Measurements from ENCODE around the gene MXI1.
"Not testable (repeated sequence)": the region's sequence is repeated elsewhere in the genome, so short reads cannot be mapped to it uniquely, and the experiment has no call there.

The MXI1 gene

DNA sequence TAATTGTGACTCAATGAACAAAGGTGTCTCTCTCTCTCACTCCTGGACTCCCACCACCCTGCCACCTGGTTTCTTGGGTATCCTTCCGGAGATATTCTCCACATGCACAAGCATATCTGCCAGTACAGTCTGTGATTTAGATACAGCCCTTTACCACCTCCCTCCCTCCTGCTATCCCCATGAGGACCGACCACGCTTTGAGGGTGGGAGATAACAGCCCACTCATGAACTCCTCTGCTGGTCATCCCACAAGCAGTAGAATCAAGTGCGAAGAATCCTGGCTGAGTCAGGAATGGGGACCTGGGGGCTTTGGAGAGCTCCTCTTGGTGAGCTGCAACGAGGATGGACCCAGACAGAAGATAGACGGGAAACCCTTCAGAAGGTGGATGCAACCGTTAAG is 28.2 kb upstream of the MXI1 start:
- CTCF ChIA-PET: interaction anchor here (0.6 kb wide), 1 partner anchor 58 kb away, joined by 3 read pairs; no protein-coding TSS in a partner anchor
- POLR2A ChIA-PET (ENCODE audit: low non-redundant PET): no interaction called here
- no peak overlapping the region for H3K27ac ChIP-seq
- no peak for DNase-seq (ENCODE audit: low spot score)
- TF ChIP-seq, protein P1, sequence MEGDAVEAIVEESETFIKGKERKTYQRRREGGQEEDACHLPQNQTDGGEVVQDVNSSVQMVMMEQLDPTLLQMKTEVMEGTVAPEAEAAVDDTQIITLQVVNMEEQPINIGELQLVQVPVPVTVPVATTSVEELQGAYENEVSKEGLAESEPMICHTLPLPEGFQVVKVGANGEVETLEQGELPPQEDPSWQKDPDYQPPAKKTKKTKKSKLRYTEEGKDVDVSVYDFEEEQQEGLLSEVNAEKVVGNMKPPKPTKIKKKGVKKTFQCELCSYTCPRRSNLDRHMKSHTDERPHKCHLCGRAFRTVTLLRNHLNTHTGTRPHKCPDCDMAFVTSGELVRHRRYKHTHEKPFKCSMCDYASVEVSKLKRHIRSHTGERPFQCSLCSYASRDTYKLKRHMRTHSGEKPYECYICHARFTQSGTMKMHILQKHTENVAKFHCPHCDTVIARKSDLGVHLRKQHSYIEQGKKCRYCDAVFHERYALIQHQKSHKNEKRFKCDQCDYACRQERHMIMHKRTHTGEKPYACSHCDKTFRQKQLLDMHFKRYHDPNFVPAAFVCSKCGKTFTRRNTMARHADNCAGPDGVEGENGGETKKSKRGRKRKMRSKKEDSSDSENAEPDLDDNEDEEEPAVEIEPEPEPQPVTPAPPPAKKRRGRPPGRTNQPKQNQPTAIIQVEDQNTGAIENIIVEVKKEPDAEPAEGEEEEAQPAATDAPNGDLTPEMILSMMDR (conservative IDR thresholded peaks at IDR 0.05; ENCODE audit: low read depth): no peak

DNA sequence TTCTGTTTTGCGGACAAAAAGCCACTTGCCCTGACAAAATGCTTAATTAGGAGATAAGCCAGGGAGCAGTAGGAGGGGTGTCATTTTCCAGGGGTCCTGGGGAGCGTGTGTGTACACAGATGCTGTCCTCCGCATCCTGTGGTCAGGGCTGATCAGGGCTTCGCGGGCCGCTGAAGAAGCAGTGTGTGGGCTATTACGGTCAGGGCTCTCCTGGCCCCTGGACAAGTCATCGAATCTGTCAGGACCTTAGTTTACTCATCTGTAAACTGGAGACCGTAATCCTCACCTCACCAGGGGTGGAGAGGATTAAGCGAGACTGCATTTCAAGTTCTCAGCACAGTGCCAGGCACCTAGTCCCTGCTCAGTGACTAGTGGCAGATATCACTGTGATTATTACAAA is 26.0 kb upstream of the MXI1 start:
- no peak for DNase-seq (ENCODE audit: low spot score)
- ChIA-PET POLR2A (ENCODE audit: low non-redundant PET) (no interaction called here), CTCF (interaction anchor here (0.7 kb wide), 1 partner anchor 58 kb away, joined by 3 read pairs; no protein-coding TSS in a partner anchor)
- TF ChIP-seq, protein P1 (conservative IDR thresholded peaks at IDR 0.05; ENCODE audit: low read depth): no peak
- no peak overlapping the region for H3K27ac ChIP-seq

DNA sequence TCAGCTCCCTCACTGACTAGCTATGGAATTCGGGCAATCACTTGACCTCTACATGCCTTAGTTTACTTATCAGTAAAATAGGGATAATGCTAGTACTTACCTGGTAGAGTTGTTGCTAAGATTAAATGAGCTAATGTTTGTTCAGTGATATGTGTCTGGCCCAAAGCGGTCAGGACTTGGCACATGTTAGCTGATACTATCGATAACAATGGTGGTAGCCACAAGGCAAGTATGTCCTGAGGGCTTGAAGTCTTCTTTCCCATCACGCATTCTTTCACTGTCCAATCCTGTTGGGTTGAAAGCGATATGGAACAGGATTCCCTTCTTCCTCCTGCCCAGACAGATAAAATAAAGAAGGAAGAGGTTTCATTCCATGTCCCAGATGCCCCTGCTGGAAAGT is 25.5 kb upstream of the MXI1 start:
- ChIA-PET POLR2A (ENCODE audit: low non-redundant PET) (no interaction called here), CTCF (no interaction called here)
- DNase-seq (ENCODE audit: low spot score): no peak
- no peak overlapping the region for H3K27ac ChIP-seq
- TF ChIP-seq, protein P1 (conservative IDR thresholded peaks at IDR 0.05; ENCODE audit: low read depth): no peak

DNA sequence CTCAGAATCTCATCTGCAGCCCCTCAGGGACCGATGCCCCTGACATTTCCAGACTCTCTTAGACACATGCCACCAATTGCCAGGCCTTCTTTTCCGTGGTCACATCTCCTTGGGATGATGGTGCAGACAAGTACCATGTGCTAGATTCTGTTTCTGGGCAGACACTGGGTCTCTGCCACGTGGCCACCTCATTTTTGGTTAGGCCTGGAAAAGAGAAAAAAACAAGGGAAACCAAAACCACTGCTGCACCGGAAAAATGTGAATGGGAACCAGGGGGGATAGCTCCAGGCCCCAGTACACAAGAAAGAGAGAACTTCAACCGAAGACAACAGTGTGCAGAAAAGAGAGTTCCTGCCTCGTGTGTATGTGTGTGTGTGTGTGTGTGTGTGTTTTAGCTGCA is 23.0 kb upstream of the MXI1 start:
- no peak overlapping the region for H3K27ac ChIP-seq
- ChIA-PET POLR2A (ENCODE audit: low non-redundant PET) (no interaction called here), CTCF (interaction anchor here (0.6 kb wide), 1 partner anchor 35 kb away, joined by 3 read pairs; no protein-coding TSS in a partner anchor)
- no peak for DNase-seq (ENCODE audit: low spot score)
- TF ChIP-seq, protein P1 (conservative IDR thresholded peaks at IDR 0.05; ENCODE audit: low read depth): no peak

DNA sequence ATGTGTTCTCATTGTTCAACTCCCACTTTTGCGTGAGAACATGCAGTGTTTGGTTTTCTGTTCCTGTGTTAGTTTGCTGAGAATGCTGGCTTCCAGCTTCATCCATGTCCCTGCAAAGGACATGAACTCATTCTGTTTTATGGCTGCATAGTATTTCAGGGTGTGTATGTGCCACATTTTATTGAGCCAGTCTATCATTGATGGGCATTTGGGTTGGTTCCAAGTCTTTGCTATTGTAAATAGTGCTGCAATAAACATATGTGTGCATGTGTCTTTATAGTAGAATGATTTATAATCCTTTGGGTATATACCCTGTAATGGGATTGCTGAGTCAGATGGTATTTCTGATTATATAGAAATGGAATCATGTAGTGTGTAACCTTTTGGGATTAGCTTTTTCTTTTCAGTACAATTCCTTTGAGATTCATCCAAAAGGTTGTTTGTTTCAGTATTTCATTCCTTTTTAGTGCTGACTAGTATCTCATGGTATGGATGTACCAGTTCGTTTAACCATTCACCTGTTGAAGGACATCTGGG is 21.7 kb upstream of the MXI1 start:
- CTCF ChIA-PET; DNase-seq (ENCODE audit: low spot score); POLR2A ChIA-PET (ENCODE audit: low non-redundant PET); H3K27ac ChIP-seq: not testable (repeated sequence)

DNA sequence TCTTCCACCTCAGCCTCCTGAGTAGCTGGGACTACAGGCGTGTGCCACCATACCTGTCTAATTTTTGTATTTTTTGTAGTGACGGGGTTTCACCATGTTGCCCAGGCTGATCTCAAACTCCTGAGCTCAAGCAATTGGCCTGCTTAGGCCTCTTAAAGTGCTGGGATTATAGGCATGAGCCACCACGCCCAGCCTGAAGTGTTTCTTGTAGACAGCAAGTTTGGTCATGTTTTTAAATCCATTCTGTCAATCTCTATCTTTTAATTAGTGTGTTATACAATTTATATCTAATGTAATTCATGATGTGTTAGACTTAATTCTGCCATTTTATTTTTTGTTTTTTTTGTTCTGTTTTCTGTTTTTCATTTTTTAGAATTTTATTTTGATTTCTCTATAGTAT is 17.2 kb upstream of the MXI1 start:
- POLR2A ChIA-PET (ENCODE audit: low non-redundant PET): interaction anchor here (0.5 kb wide), 1 partner anchor 21 kb away, joined by 3 read pairs; no protein-coding TSS in a partner anchor
- DNase-seq (ENCODE audit: low spot score): no peak
- CTCF ChIA-PET: interaction anchor here (0.6 to 1.2 kb wide), 3 partner anchors 18 to 296 kb away, joined by 4 to 12 read pairs (median 5); partner anchors contain the start of gene MXI1
- TF ChIP-seq, protein P1 (conservative IDR thresholded peaks at IDR 0.05; ENCODE audit: low read depth): no peak
- no peak overlapping the region for H3K27ac ChIP-seq

DNA sequence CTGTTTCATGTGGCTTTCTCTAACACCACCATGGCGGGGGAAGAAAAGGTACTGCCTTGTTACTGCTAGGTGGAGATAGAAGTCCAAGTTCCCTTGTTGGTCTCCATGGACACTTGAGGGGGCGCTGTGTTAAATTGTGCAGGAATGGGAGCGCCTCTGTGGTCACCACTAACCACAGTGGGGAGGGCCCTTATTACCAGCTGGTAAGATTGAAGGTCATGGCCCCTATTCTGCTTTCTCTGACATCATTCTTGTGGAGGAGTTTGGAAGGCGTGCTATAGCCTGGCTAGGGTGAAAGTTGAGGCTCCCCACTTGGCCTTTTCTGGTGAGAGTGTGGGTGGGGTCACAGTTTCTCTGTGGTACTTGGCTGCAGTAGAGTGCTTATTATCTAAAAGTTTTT is 14.9 kb upstream of the MXI1 start:
- CTCF ChIA-PET: no interaction called here
- POLR2A ChIA-PET (ENCODE audit: low non-redundant PET): no interaction called here
- H3K27ac ChIP-seq: no peak overlapping the region
- DNase-seq (ENCODE audit: low spot score): no peak
- TF ChIP-seq, protein P1 (conservative IDR thresholded peaks at IDR 0.05; ENCODE audit: low read depth): no peak

All from RWPE1 (cell line).